Stimulated activated CD8-positive, alpha-beta memory T cell treated with anti-CD3 and anti-CD28 coated beads, Interleukin-12 subunit alpha, Interleukin-12 subunit beta, amount 100 ng/mL, for 24 hours (primary cell): ENCODE data around the gene RBFA.

Source experiments
- DNase-seq: peaks from one replicate; pipeline ENCODE4 v3.0.0-alpha.2; 2020; ENCODE audit errors: extremely low read depth

The RBFA gene

GRCh38 chr18:80074697-80075096 is 40.5 kb downstream of the RBFA start:
- DNase-seq = no peak

- DNase-seq = no peak
These were observed 41.7 kb downstream of the RBFA start for GRCh38 chr18:80075940-80076339.

- DNase-seq = no peak
These were observed 42.1 kb downstream of the RBFA start for GRCh38 chr18:80076379-80076778.

GRCh38 chr18:80077873-80078272 is 43.6 kb downstream of the RBFA start:
- no peak for DNase-seq
